HCT116 (cell line): ENCODE results near the gene TAF1. TPM values are rescaled to one million over a fixed set of nuclear protein-coding genes. Genes with fewer than 3 reads are reported as not detected.

Experiments used
- ATAC-seq: fragments of 200-7000 bp; cut with Tn5 transposase; 2 replicates; pipeline ENCODE4 v1.9.1; 2020; ENCODE audit warnings: mild to moderate bottlenecking, moderate library complexity
- BruUV-seq: library from RNA; stranded (reverse); fragments of 400-500 nt; replicated peaks from 2 replicates; lab custom pipeline; 2021; lab: Mats Ljungman, UMichigan
- CTCF ChIA-PET: fragments of 300-600 bp; sonication (Branson Sonifier 250); formaldehyde crosslinking; loops from one replicate; lab custom pipeline; 2021; ENCODE audit warnings: antibody characterized with exemption; lab: Charles Lee
- POLR2A ChIA-PET: fragments of 300-600, 350-600 bp; sonication (Branson Sonifier 250); formaldehyde crosslinking; loops from one replicate; lab custom pipeline; 2021; ENCODE audit warnings: antibody characterized with exemption; lab: Charles Lee
- RAD21 ChIA-PET, 2 experiments: fragments of 300-600 bp; sonication (Branson Sonifier 250); formaldehyde crosslinking; loops; one replicate each; lab custom pipeline; 2023; ENCODE audit warnings: low total read pairs in 2 of 2; ENCODE audit not compliant: uncharacterized antibody in 2 of 2, unreplicated experiment in 2 of 2, low non-redundant PET in 1 of 2; lab: Charles Lee
- DNase-seq: peaks from one replicate; pipeline ENCODE4 v3.0.0-alpha.2; 2010; ENCODE audit warnings: low read depth, low spot score
- H2AFZ ChIP-seq: fragments of 200-600 bp; shearing (Covaris generic), sonication (generic); 2 replicates; pipeline ENCODE4 v1.6.1; 2017; ENCODE audit warnings: low read depth, mixed run types, mixed read lengths, antibody characterized with exemption, low read length; ENCODE audit not compliant: poor library complexity, severe bottlenecking
- H3K27ac ChIP-seq: 2 replicates; pipeline ENCODE4 v1.5.1; 2012; ENCODE audit warnings: low read depth, low read length
- H3K27me3 ChIP-seq: fragments of 200-600 bp; sonication (generic); 2 replicates; pipeline ENCODE4 v1.6.1; 2016; ENCODE audit warnings: mixed run types, low read length, mixed read lengths; ENCODE audit not compliant: insufficient read depth
- H3K36me3 ChIP-seq, 2 experiments: fragments of 200-500 bp in 1 of 2; fragments of 200-600 bp in 1 of 2; sonication (Bioruptor generic) in 1 of 2; sonication (generic) in 1 of 2; 2 replicates each; pipeline versions ENCODE4 v1.5.1 to v1.6.1; 2014 to 2016; ENCODE audit warnings: low read length in 2 of 2, inconsistent platforms in 1 of 2, mixed read lengths in 1 of 2, mixed run types in 1 of 2; ENCODE audit not compliant: insufficient read depth in 2 of 2, control insufficient read depth in 1 of 2
- H3K4me1 ChIP-seq, 2 experiments: fragments of 200-600 bp in 1 of 2; sonication (generic) in 1 of 2; 2 replicates each; pipeline versions ENCODE4 v1.5.1 to v1.6.1; 2012 to 2017; ENCODE audit warnings: low read length in 2 of 2, inconsistent platforms in 1 of 2, mild to moderate bottlenecking in 1 of 2, mixed read lengths in 1 of 2, mixed run types in 1 of 2, moderate library complexity in 1 of 2; ENCODE audit not compliant: insufficient read depth in 2 of 2, control insufficient read depth in 1 of 2
- H3K4me2 ChIP-seq: fragments of 200-600 bp; sonication (generic); 2 replicates; pipeline ENCODE4 v1.6.1; 2017; ENCODE audit warnings: mixed run types, low read length, mixed read lengths
- H3K4me3 ChIP-seq, 2 experiments: fragments of 200-600 bp in 1 of 2; sonication (generic) in 1 of 2; replicated peaks in 1 of 2; 2 replicates each; pipeline ENCODE4 v1.5.1; 2011 to 2016; ENCODE audit warnings: low read length in 2 of 2, control low read depth in 1 of 2, low read depth in 1 of 2, mild to moderate bottlenecking in 1 of 2, mixed read lengths in 1 of 2, mixed run types in 1 of 2
- H3K79me2 ChIP-seq: fragments of 200-600 bp; sonication (generic); 2 replicates; pipeline ENCODE4 v1.6.1; 2017; ENCODE audit warnings: mild to moderate bottlenecking, mixed run types, low read length, moderate library complexity, mixed read lengths; ENCODE audit not compliant: insufficient read depth
- H3K9ac ChIP-seq: fragments of 200-600 bp; sonication (generic); 2 replicates; pipeline ENCODE4 v1.6.1; 2016; ENCODE audit warnings: low read length, mixed read lengths
- H3K9me2 ChIP-seq: fragments of 200-600 bp; sonication (generic), shearing (Covaris generic); 2 replicates; pipeline ENCODE4 v1.6.1; 2017; ENCODE audit warnings: mixed run types, mild to moderate bottlenecking, moderate library complexity; ENCODE audit not compliant: insufficient read depth
- H3K9me3 ChIP-seq, 2 experiments: fragments of 200-500 bp in 1 of 2; fragments of 200-600 bp in 1 of 2; sonication (Bioruptor generic) in 1 of 2; sonication (generic) in 1 of 2; 2 replicates each; pipeline ENCODE4 v1.6.1; 2014 to 2017; ENCODE audit warnings: low read length in 2 of 2, mixed read lengths in 2 of 2, inconsistent platforms in 1 of 2, low read depth in 1 of 2, mild to moderate bottlenecking in 1 of 2, mixed run types in 1 of 2, moderate library complexity in 1 of 2; ENCODE audit not compliant: control insufficient read depth in 1 of 2, insufficient read depth in 1 of 2
- H4K20me1 ChIP-seq: fragments of 200-600 bp; sonication (generic), shearing (Covaris generic); 2 replicates; pipeline ENCODE4 v1.6.1; 2017; ENCODE audit warnings: mixed run types, mild to moderate bottlenecking, moderate library complexity; ENCODE audit not compliant: insufficient read depth
- CBX3 ChIP-seq: IDR thresholded peaks from 2 replicates; pipeline ENCODE4 v1.6.1; 2012; ENCODE audit warnings: low read depth
- ELF1 ChIP-seq: IDR thresholded peaks from 2 replicates; pipeline ENCODE4 v1.6.1; 2012; ENCODE audit warnings: low read depth, borderline replicate concordance
- EZH2phosphoT487 ChIP-seq: fragments of 200-600 bp; IDR thresholded peaks from 2 replicates; pipeline ENCODE4 v1.6.1; 2018; ENCODE audit warnings: antibody characterized with exemption, borderline replicate concordance
- JUND ChIP-seq: IDR thresholded peaks from 2 replicates; pipeline ENCODE4 v1.6.1; 2012
- SIN3A ChIP-seq: IDR thresholded peaks from 2 replicates; pipeline ENCODE4 v1.6.1; 2012; ENCODE audit warnings: low read depth
- SRF ChIP-seq: IDR thresholded peaks from 2 replicates; pipeline ENCODE4 v1.6.1; 2012; ENCODE audit warnings: low read depth
- TCF7L2 ChIP-seq: IDR thresholded peaks from 2 replicates; pipeline ENCODE4 v1.7.0; 2011; ENCODE audit warnings: borderline replicate concordance, inconsistent platforms; ENCODE audit not compliant: insufficient read depth, insufficient read length; ENCODE audit errors: extremely low read depth
- YY1 ChIP-seq: IDR thresholded peaks from 2 replicates; pipeline ENCODE4 v1.6.1; 2011; ENCODE audit warnings: low read length, low read depth, moderate library complexity, mild to moderate bottlenecking; ENCODE audit not compliant: insufficient replicate concordance; ENCODE audit errors: extremely low read depth
- intact Hi-C: fragments of 100-400 bp; cut with micrococcal nuclease; formaldehyde crosslinking; loops from 2 replicates; pipeline ENCODE4 v1.10.0; 2022
- total RNA-seq: library from RNA; stranded (reverse); gene quantifications from one replicate; pipeline ENCODE4 v1.2.1, GENCODE V29; 2021; ENCODE audit not compliant: unreplicated experiment
- TF ChIP-seq, protein P1 (sequence below), 3 experiments: fragments of 200-600 bp in 1 of 3; sonication (generic) in 1 of 3; IDR thresholded peaks in 2 of 3; conservative IDR thresholded peaks in 1 of 3; 2 replicates each; pipeline ENCODE4 v1.5.1; 2012 to 2017; ENCODE audit warnings: low read depth in 2 of 3, low read length in 2 of 3, antibody characterized with exemption in 1 of 3, borderline replicate concordance in 1 of 3, control low read depth in 1 of 3, mild to moderate bottlenecking in 1 of 3, mixed read lengths in 1 of 3, mixed run types in 1 of 3, moderate library complexity in 1 of 3; ENCODE audit not compliant: insufficient read depth in 1 of 3
- TF ChIP-seq, protein P2 (sequence below): IDR thresholded peaks from 2 replicates; pipeline ENCODE4 v1.6.1; 2011; ENCODE audit warnings: mild to moderate bottlenecking, low read length, moderate library complexity; ENCODE audit not compliant: insufficient replicate concordance; ENCODE audit errors: extremely low read depth
- TF ChIP-seq, protein P3 (sequence below): IDR thresholded peaks from 2 replicates; pipeline ENCODE4 v1.6.1; 2012; ENCODE audit warnings: low read depth

The TAF1 gene
- total RNA-seq, 1 experiment from 2014 or later = 27.7 TPM

DNA sequence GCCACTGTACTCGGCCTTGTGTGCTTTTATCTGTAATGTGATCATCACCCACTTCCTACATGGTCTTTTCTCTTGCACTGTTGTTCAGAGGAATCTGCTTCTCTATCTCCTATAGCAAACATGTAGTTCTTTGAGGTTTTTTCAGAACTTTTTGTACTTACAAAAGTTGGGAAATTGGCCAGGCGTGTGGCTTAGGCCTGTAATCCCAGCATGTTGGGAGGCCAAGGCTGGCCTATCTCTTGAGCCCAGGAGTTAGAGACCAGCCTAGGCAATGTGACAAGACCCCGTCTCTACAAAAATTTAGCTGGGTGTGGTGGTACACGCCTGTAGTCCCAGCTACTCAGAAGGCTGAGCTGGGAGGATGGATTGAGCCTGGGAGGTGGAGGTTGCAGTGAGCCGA lies 30.4 kb downstream of the TAF1 start:
- RAD21 ChIA-PET = no interaction called here
- CTCF ChIA-PET = interaction anchor here (0.7 kb wide), 1 partner anchor 25 kb away, joined by 3 read pairs; no protein-coding TSS in a partner anchor
- Histone ChIP-seq H3K4me1 (no peaks in the 10 kb centered on the region), H3K27ac (no peak overlapping the region), H3K36me3 (peaks cover 3 to 4% of the 10 kb centered on the region in 2 experiments; a peak in 3 of 4 replicates), H3K9ac (no peak overlapping the region), H3K4me3 (no peak overlapping the region), H3K79me2 (no peaks in the 10 kb centered on the region), H3K9me2 (no peaks in the 10 kb centered on the region), H3K4me2 (no peak overlapping the region), H3K9me3 (no peaks in the 10 kb centered on the region), H2AFZ (no peak overlapping the region), H4K20me1 (no peaks in the 10 kb centered on the region), H3K27me3 (no peaks in the 10 kb centered on the region)
- BruUV-seq = no TSS peak
- POLR2A ChIA-PET = no interaction called here
- intact Hi-C loops = no loop called here
- no peak for DNase-seq
- no peak for ATAC-seq
- TF ChIP-seq, protein P1, sequence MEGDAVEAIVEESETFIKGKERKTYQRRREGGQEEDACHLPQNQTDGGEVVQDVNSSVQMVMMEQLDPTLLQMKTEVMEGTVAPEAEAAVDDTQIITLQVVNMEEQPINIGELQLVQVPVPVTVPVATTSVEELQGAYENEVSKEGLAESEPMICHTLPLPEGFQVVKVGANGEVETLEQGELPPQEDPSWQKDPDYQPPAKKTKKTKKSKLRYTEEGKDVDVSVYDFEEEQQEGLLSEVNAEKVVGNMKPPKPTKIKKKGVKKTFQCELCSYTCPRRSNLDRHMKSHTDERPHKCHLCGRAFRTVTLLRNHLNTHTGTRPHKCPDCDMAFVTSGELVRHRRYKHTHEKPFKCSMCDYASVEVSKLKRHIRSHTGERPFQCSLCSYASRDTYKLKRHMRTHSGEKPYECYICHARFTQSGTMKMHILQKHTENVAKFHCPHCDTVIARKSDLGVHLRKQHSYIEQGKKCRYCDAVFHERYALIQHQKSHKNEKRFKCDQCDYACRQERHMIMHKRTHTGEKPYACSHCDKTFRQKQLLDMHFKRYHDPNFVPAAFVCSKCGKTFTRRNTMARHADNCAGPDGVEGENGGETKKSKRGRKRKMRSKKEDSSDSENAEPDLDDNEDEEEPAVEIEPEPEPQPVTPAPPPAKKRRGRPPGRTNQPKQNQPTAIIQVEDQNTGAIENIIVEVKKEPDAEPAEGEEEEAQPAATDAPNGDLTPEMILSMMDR (IDR thresholded peaks at IDR 0.05 in 2 of 3, conservative IDR thresholded peaks at IDR 0.05 in 1 of 3; ENCODE audit: borderline replicate concordance in 1 of 3, insufficient read depth in 1 of 3, low read depth in 2 of 3, low read length in 2 of 3) = no peak
- TF ChIP-seq YY1 (no peak), CBX3 (no peak)

DNA sequence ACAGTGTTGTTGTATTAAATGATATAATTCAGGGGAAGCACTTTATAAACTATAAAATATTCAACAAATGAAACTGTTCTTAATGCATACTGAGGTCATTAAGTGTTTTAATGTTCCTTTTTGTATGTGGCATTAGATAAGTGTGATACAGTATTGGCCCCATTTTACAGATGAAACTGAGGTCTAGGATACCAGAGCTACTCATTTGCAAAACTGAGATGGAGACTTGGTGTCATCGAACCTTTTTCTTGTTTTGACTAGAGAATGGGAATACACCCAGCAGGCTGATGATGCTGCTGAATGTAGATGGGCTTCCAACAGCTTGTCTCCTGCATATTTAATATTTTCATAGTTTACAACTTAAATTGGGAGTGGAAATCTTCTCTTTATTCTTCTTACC lies 34.6 kb downstream of the TAF1 start:
- ATAC-seq (no peak), DNase-seq (no peak)
- H3K9me3 ChIP-seq = no peaks in the 10 kb centered on the region
- no peak overlapping the region for H3K27ac ChIP-seq
- H3K4me2 ChIP-seq = no peak overlapping the region
- H3K4me3 ChIP-seq = no peak overlapping the region
- no peak overlapping the region for H2AFZ ChIP-seq
- CTCF ChIA-PET = no interaction called here
- peaks cover under 1 to 10% of the 10 kb centered on the region in 2 experiments; a peak in 3 of 4 replicates for H3K36me3 ChIP-seq
- RAD21 ChIA-PET = no interaction called here
- no TSS peak for BruUV-seq
- H3K27me3 ChIP-seq = no peaks in the 10 kb centered on the region
- intact Hi-C loops = loop anchor here (10.0 kb wide), 1 partner anchor 154 kb away; no protein-coding TSS in a partner anchor
- H3K4me1 ChIP-seq = no peaks in the 10 kb centered on the region
- no peaks in the 10 kb centered on the region for H3K79me2 ChIP-seq
- H3K9me2 ChIP-seq = no peaks in the 10 kb centered on the region
- no peaks in the 10 kb centered on the region for H4K20me1 ChIP-seq
- H3K9ac ChIP-seq = no peak overlapping the region
- POLR2A ChIA-PET = no interaction called here
- TF ChIP-seq TCF7L2 (no peak), JUND (no peak), SRF (no peak), ELF1 (no peak), SIN3A (no peak), CBX3 (no peak), EZH2phosphoT487 (no peak)
- TF ChIP-seq, protein P2, sequence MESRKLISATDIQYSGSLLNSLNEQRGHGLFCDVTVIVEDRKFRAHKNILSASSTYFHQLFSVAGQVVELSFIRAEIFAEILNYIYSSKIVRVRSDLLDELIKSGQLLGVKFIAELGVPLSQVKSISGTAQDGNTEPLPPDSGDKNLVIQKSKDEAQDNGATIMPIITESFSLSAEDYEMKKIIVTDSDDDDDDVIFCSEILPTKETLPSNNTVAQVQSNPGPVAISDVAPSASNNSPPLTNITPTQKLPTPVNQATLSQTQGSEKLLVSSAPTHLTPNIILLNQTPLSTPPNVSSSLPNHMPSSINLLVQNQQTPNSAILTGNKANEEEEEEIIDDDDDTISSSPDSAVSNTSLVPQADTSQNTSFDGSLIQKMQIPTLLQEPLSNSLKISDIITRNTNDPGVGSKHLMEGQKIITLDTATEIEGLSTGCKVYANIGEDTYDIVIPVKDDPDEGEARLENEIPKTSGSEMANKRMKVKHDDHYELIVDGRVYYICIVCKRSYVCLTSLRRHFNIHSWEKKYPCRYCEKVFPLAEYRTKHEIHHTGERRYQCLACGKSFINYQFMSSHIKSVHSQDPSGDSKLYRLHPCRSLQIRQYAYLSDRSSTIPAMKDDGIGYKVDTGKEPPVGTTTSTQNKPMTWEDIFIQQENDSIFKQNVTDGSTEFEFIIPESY = no peak
- TF ChIP-seq, protein P3, sequence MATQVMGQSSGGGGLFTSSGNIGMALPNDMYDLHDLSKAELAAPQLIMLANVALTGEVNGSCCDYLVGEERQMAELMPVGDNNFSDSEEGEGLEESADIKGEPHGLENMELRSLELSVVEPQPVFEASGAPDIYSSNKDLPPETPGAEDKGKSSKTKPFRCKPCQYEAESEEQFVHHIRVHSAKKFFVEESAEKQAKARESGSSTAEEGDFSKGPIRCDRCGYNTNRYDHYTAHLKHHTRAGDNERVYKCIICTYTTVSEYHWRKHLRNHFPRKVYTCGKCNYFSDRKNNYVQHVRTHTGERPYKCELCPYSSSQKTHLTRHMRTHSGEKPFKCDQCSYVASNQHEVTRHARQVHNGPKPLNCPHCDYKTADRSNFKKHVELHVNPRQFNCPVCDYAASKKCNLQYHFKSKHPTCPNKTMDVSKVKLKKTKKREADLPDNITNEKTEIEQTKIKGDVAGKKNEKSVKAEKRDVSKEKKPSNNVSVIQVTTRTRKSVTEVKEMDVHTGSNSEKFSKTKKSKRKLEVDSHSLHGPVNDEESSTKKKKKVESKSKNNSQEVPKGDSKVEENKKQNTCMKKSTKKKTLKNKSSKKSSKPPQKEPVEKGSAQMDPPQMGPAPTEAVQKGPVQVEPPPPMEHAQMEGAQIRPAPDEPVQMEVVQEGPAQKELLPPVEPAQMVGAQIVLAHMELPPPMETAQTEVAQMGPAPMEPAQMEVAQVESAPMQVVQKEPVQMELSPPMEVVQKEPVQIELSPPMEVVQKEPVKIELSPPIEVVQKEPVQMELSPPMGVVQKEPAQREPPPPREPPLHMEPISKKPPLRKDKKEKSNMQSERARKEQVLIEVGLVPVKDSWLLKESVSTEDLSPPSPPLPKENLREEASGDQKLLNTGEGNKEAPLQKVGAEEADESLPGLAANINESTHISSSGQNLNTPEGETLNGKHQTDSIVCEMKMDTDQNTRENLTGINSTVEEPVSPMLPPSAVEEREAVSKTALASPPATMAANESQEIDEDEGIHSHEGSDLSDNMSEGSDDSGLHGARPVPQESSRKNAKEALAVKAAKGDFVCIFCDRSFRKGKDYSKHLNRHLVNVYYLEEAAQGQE = no peak
